Cardiac fibroblast (primary cell): Measurements from ENCODE around the gene CD300C.
"Not testable (repeated sequence)": the region's sequence is repeated elsewhere in the genome, so short reads cannot be mapped to it uniquely, and the experiment has no call there.

Source experiments
- DNase-seq, 2 donors: peaks; one replicate each; pipeline versions ENCODE4 v3.0.0 to v3.0.0-alpha.2; 2010; ENCODE audit warnings: low read depth in 2 of 2
- H3K4me3 ChIP-seq, 2 donors: replicated peaks in 1 of 2; 1 replicate in 1 of 2; 2 replicates in 1 of 2; pipeline ENCODE4 v1.5.1; 2011; ENCODE audit warnings: low read depth in 2 of 2, low read length in 2 of 2, mild to moderate bottlenecking in 2 of 2, moderate library complexity in 1 of 2
- CTCF ChIP-seq: IDR thresholded peaks from one replicate; pipeline ENCODE4 v1.5.1; 2011; ENCODE audit warnings: low read depth, mild to moderate bottlenecking, low read length, inconsistent platforms

The CD300C gene

GRCh38 chr17:74561586-74561985 lies 15.7 kb upstream of the CD300C start:
- no peak for TF ChIP-seq CTCF
- no peak for DNase-seq
- no peak overlapping the region for H3K4me3 ChIP-seq

GRCh38 chr17:74558882-74559519 lies 13.1 kb upstream of the CD300C start:
- no peak overlapping the region for H3K4me3 ChIP-seq
- DNase-seq: no peak
- TF ChIP-seq CTCF: no peak

- DNase-seq: not testable (repeated sequence)
Measured at GRCh38 chr17:74558402-74558801, 12.5 kb upstream of the CD300C start.

GRCh38 chr17:74555427-74555940 lies 9.6 kb upstream of the CD300C start:
- TF ChIP-seq CTCF: no peak
- DNase-seq: no peak
- no peak overlapping the region for H3K4me3 ChIP-seq

More at GRCh38 chr17:74558402-74558801, 12.5 kb upstream of the CD300C start:
- H3K4me3 ChIP-seq: not testable (repeated sequence)

GRCh38 chr17:74554909-74555308 lies 9.0 kb upstream of the CD300C start:
- TF ChIP-seq CTCF: no peak
- H3K4me3 ChIP-seq: no peak overlapping the region
- DNase-seq: no peak

- H3K4me3 ChIP-seq: no peak overlapping the region
- no peak for DNase-seq
- TF ChIP-seq CTCF: no peak
Measured at GRCh38 chr17:74552037-74552436, 6.1 kb upstream of the CD300C start.

GRCh38 chr17:74550602-74551001 lies 4.7 kb upstream of the CD300C start:
- TF ChIP-seq CTCF: no peak
- DNase-seq: no peak
- no peak overlapping the region for H3K4me3 ChIP-seq
